HCEC 1CT (cell line): ENCODE results near the gene ERN1.

ENCODE experiments used
- DNase-seq: peaks from one replicate; pipeline ENCODE4 v3.0.0-alpha.2; 2017

ERN1 gene

GRCh38 chr17:64083093-64083492 lies 46.9 kb downstream of the ERN1 start:
- DNase-seq, result no peak

- DNase-seq, result peak; percentile 77
Measured at GRCh38 chr17:64081802-64082799, 47.8 kb downstream of the ERN1 start.

GRCh38 chr17:64080174-64080618 lies 49.7 kb downstream of the ERN1 start:
- no peak for DNase-seq

- no peak for DNase-seq
Measured at GRCh38 chr17:64077379-64077778, 52.6 kb downstream of the ERN1 start.

DNA sequence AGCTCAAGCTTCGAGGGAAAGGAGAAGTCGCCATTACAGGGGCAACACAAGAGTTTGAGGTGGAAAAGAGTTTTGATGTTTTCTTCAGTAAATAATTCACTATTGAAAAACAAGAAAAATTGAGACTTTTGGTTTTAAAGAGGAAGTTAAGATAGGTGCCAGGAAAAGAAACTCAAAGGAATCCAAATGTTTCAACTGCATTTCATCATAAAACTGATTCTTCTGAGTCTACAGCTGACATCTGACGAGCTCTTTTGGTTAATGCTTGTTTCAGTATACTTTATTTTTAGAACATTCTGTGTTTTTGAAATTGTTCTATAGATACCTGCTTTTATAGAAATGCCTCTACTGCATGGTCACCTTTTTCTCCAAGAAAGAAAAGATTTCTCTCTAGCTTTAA lies 54.0 kb downstream of the ERN1 start:
- no peak for DNase-seq

DNA sequence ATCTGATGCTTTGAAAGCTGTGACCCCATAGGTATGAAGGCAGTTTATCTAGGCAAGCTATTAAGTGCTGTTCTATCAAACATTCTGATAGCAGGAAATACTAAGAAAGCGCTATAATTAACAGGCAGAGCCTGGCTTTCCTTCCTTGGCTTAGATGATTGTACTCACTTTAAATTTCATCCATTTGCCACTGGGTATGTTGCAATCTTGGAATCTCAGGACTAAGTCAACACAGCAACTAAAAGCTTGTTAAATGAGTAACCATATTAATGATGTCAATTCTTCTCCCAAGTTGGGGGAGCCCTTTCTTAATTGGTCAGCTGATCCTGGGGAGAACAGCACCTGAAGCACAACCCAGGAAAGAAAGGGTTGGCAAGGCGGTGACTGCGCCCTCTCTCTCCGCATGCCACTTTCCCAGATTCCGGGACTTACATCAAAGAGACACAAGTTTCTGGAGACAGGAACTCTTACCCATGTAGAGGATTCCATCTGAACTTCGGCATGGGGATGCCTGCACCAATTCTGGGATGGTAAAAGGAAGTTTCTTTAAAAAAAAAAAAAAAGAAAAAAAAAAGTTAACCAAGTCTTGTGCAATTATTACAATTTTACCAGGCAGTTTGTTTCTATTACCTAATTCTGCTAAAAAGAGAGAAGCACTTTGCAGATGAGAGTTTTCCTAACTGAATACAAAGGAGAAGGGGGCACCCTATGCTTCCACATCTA lies 55.1 kb downstream of the ERN1 start:
- peak; percentile 59 for DNase-seq

- DNase-seq, result no peak
Measured at GRCh38 chr17:64073771-64074703, 55.9 kb downstream of the ERN1 start.

GRCh38 chr17:64071111-64071510 lies 58.8 kb downstream of the ERN1 start:
- DNase-seq, result no peak

DNA sequence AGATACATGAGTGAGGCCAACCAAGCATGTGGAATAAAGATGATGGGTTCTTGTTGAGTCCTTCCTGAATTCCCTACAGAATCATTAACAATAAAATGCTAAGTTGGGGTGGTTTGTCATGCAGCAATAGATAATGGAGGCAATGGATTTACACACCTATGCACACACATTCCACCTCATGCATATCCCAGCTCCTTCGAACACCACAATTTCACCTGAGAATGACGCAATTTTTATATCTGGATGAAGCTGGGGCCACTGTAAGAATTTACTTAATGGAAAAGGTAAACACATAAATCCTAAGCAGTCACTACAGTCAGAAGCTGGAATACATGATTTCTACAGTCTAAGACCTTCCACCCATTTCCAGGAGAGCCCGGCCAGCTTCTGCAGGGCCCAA lies 59.7 kb downstream of the ERN1 start:
- no peak for DNase-seq

GRCh38 chr17:64069143-64069542 lies 60.8 kb downstream of the ERN1 start:
- no peak for DNase-seq

- no peak for DNase-seq
Measured at GRCh38 chr17:64067657-64068056, 62.3 kb downstream of the ERN1 start.

DNA sequence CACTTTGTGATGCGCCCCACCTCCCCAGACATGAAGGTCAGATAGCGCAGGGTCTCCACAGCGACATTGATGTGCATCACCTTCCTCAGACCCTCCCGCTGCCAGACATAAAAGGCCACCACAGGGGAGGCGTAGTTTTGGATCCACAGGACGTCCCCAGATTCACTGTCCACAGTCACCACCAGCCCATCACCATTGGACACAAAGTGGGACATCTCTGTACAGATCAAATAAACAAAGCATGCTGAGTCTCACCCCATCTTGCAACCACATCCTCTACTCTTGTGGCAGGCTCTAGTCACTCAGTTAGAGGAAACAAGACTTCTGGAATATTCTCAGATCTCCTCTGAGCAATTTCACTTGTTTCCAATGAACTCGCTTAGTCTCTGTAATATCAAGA lies 63.2 kb downstream of the ERN1 start:
- no peak for DNase-seq

GRCh38 chr17:64065161-64065560 lies 64.8 kb downstream of the ERN1 start:
- DNase-seq, result no peak

GRCh38 chr17:64064331-64064730 lies 65.6 kb downstream of the ERN1 start:
- DNase-seq, result no peak

DNA sequence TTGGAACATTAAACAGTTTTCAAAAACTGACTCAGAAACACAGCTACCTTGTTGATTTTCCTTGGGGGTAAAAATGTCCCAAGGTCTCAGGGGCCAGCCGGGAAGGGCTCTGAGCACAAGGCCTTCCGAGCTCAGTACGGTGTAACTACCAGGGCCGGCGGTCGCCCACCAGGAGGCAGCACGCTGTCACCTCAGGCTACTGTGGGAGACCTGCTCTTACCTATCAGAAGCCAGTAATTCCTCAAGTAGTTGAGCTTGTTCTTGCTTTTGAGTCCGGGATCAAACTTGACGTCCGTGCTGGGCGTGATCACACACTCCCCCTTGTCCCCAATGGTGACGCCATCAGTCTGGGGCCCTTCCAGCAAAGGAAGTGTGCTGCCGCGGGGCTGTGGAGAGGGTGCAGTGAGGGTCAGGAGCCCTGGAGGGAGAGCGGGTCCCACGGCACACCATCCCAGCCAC lies 66.1 kb downstream of the ERN1 start:
- no peak for DNase-seq

GRCh38 chr17:64063088-64063487 lies 66.9 kb downstream of the ERN1 start:
- DNase-seq, result no peak

GRCh38 chr17:64061178-64061898 lies 68.6 kb downstream of the ERN1 start:
- DNase-seq, result no peak

DNA sequence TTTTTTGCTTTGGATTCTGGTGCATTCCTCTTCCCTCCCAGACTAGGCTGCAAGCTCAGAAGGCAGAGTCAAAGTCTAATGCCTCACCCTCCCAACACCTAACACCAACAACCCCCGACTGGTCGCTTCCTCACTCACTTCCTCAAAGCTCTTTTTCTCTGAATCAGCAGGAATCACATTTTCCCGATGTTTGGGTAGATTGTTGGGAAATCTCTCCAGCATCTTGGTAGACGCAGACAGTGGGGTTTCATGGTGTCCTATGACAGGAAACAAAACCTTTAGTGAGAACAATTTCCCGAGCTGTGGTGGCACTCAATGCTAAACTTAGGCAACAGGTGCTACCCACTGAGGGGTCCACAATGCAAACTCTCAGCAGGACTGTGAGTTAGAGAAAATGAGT lies 69.6 kb downstream of the ERN1 start:
- no peak for DNase-seq

- DNase-seq, result no peak
Measured at GRCh38 chr17:64059756-64060155, 70.2 kb downstream of the ERN1 start.

GRCh38 chr17:64058621-64059020 lies 71.3 kb downstream of the ERN1 start:
- no peak for DNase-seq

- no peak for DNase-seq
Measured at GRCh38 chr17:64057701-64058263, 72.2 kb downstream of the ERN1 start.
